Esophagus squamous epithelium (tissue), 5 donors: ENCODE data around the gene ARPC5. TPM values are rescaled to one million over a fixed set of nuclear protein-coding genes. Genes with fewer than 3 reads are reported as not detected.

Experiments
- DNase-seq: peaks from one replicate; lab custom pipeline; 2025; lab: John Stamatoyannopoulos, UW
- H3K27ac ChIP-seq, 4 donors: fragments of 200-600 bp; sonication (generic); one replicate each; pipeline ENCODE4 v1.5.1; 2016 to 2019; ENCODE audit warnings: mild to moderate bottlenecking in 1 of 4
- H3K27me3 ChIP-seq, 4 donors: fragments of 200-600 bp; sonication (generic); 1 replicate in 3 of 4; 2 replicates in 1 of 4; pipeline versions ENCODE4 v1.5.1 to v1.6.0; 2017 to 2021; ENCODE audit warnings: antibody characterized with exemption in 1 of 4
- H3K36me3 ChIP-seq, 3 donors: fragments of 200-600 bp; sonication (generic); one replicate each; pipeline ENCODE4 v1.5.1; 2016 to 2019
- H3K4me1 ChIP-seq, 3 donors: fragments of 200-600 bp; sonication (generic); one replicate each; pipeline ENCODE4 v1.5.1; 2017 to 2019
- H3K4me3 ChIP-seq, 4 donors: fragments of 200-600 bp; sonication (generic); 1 replicate in 3 of 4; 2 replicates in 1 of 4; pipeline ENCODE4 v1.5.1; 2016 to 2019; ENCODE audit warnings: mild to moderate bottlenecking in 2 of 4, moderate library complexity in 1 of 4
- H3K9me3 ChIP-seq, 3 donors: fragments of 200-600 bp; sonication (generic); one replicate each; pipeline ENCODE4 v1.5.1; 2016 to 2019
- POLR2A ChIP-seq, 4 donors: fragments of 450-650 bp; IDR thresholded peaks; one replicate each; pipeline ENCODE4 v1.6.1; 2017; ENCODE audit warnings: antibody characterized with exemption in 4 of 4, mild to moderate bottlenecking in 4 of 4, moderate library complexity in 3 of 4
- WGBS, 2 donors: methylation state at CpG; one replicate each; pipeline ENCODE4 v1.1.5; 2018; 5-methylcytosine and 5-hydroxymethylcytosine counted together
- intact Hi-C: fragments of 100-400 bp; cut with DNase I; formaldehyde crosslinking; loops from one replicate; pipeline ENCODE4 v1.15.0; 2022
- total RNA-seq, 4 donors: library from RNA; depleted of rRNA; stranded (reverse); fragments of >200 nt; gene quantifications; one replicate each; pipeline ENCODE4 v1.1.0, GENCODE V29; 2016
- TF ChIP-seq, protein P1 (sequence below), 6 experiments: fragments of 450-650 bp in 4 of 6; fragments of 200-600 bp in 2 of 6; sonication (generic) in 2 of 6; IDR thresholded peaks; one replicate each; pipeline ENCODE4 v1.5.1; 2016 to 2019; ENCODE audit warnings: antibody characterized with exemption in 6 of 6, mild to moderate bottlenecking in 4 of 6, moderate library complexity in 4 of 6
- donor health status: DM: yes; HTN: yes; CAD: no.

The ARPC5 gene
- total RNA-seq, 4 donors from 2014 or later = 90.2 to 136 (median 102) TPM

DNA sequence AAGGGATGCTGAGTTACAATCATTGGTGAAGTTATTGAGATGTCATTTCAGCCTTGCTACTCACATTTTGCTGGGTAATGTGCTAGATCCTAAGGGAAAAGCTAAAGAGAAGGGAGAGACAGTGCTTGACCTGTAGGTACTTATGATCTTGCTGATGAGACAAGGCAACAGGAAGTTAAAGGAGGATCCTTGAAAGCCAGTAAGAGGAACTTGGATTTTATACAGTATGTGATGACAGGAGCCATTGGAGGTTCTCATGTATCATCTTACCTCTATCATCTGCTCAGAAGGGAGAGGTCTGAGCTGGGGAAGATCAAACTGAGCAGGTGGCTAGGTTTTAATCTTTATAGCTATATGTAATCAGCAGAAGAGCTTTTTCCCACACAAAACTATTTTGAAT lies 11.2 kb upstream of the ARPC5 start:
- intact Hi-C loops = no loop called here
- TF ChIP-seq, protein P1, sequence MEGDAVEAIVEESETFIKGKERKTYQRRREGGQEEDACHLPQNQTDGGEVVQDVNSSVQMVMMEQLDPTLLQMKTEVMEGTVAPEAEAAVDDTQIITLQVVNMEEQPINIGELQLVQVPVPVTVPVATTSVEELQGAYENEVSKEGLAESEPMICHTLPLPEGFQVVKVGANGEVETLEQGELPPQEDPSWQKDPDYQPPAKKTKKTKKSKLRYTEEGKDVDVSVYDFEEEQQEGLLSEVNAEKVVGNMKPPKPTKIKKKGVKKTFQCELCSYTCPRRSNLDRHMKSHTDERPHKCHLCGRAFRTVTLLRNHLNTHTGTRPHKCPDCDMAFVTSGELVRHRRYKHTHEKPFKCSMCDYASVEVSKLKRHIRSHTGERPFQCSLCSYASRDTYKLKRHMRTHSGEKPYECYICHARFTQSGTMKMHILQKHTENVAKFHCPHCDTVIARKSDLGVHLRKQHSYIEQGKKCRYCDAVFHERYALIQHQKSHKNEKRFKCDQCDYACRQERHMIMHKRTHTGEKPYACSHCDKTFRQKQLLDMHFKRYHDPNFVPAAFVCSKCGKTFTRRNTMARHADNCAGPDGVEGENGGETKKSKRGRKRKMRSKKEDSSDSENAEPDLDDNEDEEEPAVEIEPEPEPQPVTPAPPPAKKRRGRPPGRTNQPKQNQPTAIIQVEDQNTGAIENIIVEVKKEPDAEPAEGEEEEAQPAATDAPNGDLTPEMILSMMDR (IDR thresholded peaks at IDR 0.05) = no peak
- TF ChIP-seq POLR2A (IDR thresholded peaks at IDR 0.05) = no peak

DNA sequence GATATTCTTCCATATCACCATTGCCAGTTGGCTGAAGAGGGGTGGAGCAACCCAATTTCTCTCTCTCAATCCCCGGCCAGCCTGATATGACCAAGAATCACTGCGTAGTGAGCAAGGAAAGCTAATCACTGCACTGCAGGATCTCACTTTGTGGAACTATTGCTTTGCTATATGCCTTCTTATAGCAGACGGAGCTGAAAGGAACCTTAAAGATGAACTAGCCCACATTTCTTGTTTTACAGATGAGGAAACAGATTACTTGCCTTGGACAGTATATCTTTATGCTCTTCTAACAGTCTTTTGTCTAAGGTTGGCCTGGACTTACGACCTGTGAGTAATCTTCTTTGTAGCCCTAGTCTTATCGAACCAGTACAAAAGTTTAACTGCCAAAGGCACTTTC lies 9.9 kb upstream of the ARPC5 start:
- H3K4me1 ChIP-seq = no peaks in the 10 kb centered on the region
- H3K36me3 ChIP-seq = no peaks in the 10 kb centered on the region
- H3K9me3 ChIP-seq = no peaks in the 10 kb centered on the region
- H3K4me3 ChIP-seq = no peak overlapping the region
- no peak overlapping the region for H3K27ac ChIP-seq
- intact Hi-C loops = no loop called here
- no peak for DNase-seq
- TF ChIP-seq, protein P1 (IDR thresholded peaks at IDR 0.05) = no peak
- TF ChIP-seq POLR2A (IDR thresholded peaks at IDR 0.05) = no peak
- H3K27me3 ChIP-seq = no peaks in the 10 kb centered on the region
- 76 to 79% methylated on average over 5 of the region's 5 CpGs for WGBS, 2 donors

More for the DNA sequence above, 11.2 kb upstream of the ARPC5 start:
- Histone ChIP-seq H3K27me3 (no peaks in the 10 kb centered on the region), H3K36me3 (no peaks in the 10 kb centered on the region), H3K4me1 (no peaks in the 10 kb centered on the region), H3K9me3 (no peaks in the 10 kb centered on the region), H3K4me3 (no peak overlapping the region), H3K27ac (no peak overlapping the region)
- no peak for DNase-seq

GRCh38 chr1:183642166-183642565 lies 6.6 kb upstream of the ARPC5 start:
- no peak overlapping the region for H3K4me3 ChIP-seq
- 71 to 77% methylated on average over 3 of the region's 3 CpGs for WGBS, 2 donors
- no peak overlapping the region for H3K27ac ChIP-seq
- intact Hi-C loops = no loop called here
- TF ChIP-seq POLR2A (IDR thresholded peaks at IDR 0.05) = no peak
- TF ChIP-seq, protein P1 (IDR thresholded peaks at IDR 0.05) = no peak
- no peaks in the 10 kb centered on the region for H3K4me1 ChIP-seq
- no peak for DNase-seq
- no peaks in the 10 kb centered on the region for H3K36me3 ChIP-seq
- no peaks in the 10 kb centered on the region for H3K9me3 ChIP-seq
- no peaks in the 10 kb centered on the region for H3K27me3 ChIP-seq

GRCh38 chr1:183640193-183640592 lies 4.6 kb upstream of the ARPC5 start:
- no peak overlapping the region for H3K4me3 ChIP-seq
- peaks cover 0 to 9% (median 5%) of the 10 kb centered on the region in 3 donors for H3K4me1 ChIP-seq
- H3K36me3 ChIP-seq = no peaks in the 10 kb centered on the region
- H3K27ac ChIP-seq = no peak overlapping the region
- whole genome bisulfite sequencing, 2 donors = 33 to 57% methylated on average over 1 of the region's 1 CpG
- intact Hi-C loops = no loop called here
- DNase-seq = no peak
- H3K9me3 ChIP-seq = no peaks in the 10 kb centered on the region
- no peaks in the 10 kb centered on the region for H3K27me3 ChIP-seq
- no peak for TF ChIP-seq POLR2A (IDR thresholded peaks at IDR 0.05)
- TF ChIP-seq, protein P1 (IDR thresholded peaks at IDR 0.05) = no peak

- 77 to 87% methylated on average over 7 of the region's 7 CpGs for WGBS, 2 donors
- no peak overlapping the region for H3K27ac ChIP-seq
- DNase-seq = no peak
These were observed 3.2 kb upstream of the ARPC5 start for GRCh38 chr1:183638649-183639387.

More at GRCh38 chr1:183638649-183639387, 3.2 kb upstream of the ARPC5 start:
- no peaks in the 10 kb centered on the region for H3K27me3 ChIP-seq
- intact Hi-C loops = loop anchor here (10.0 kb wide), 1 partner anchor 164 kb away; the partner anchor contains the start of gene SMG7
- H3K4me3 ChIP-seq = no peak overlapping the region
- H3K36me3 ChIP-seq = no peaks in the 10 kb centered on the region
- peaks cover 0 to 16% (median 5%) of the 10 kb centered on the region in 3 donors for H3K4me1 ChIP-seq
- TF ChIP-seq, protein P1 (IDR thresholded peaks at IDR 0.05) = no peak
- TF ChIP-seq POLR2A (IDR thresholded peaks at IDR 0.05) = no peak
- H3K9me3 ChIP-seq = no peaks in the 10 kb centered on the region
